ENCODE data around the gene SLC1A7. TPM values are rescaled to one million over a fixed set of nuclear protein-coding genes. Genes with fewer than 3 reads are reported as not detected.

The SLC1A7 gene
- total RNA-seq, 2 experiments from 2014 or later = not detected

DNA sequence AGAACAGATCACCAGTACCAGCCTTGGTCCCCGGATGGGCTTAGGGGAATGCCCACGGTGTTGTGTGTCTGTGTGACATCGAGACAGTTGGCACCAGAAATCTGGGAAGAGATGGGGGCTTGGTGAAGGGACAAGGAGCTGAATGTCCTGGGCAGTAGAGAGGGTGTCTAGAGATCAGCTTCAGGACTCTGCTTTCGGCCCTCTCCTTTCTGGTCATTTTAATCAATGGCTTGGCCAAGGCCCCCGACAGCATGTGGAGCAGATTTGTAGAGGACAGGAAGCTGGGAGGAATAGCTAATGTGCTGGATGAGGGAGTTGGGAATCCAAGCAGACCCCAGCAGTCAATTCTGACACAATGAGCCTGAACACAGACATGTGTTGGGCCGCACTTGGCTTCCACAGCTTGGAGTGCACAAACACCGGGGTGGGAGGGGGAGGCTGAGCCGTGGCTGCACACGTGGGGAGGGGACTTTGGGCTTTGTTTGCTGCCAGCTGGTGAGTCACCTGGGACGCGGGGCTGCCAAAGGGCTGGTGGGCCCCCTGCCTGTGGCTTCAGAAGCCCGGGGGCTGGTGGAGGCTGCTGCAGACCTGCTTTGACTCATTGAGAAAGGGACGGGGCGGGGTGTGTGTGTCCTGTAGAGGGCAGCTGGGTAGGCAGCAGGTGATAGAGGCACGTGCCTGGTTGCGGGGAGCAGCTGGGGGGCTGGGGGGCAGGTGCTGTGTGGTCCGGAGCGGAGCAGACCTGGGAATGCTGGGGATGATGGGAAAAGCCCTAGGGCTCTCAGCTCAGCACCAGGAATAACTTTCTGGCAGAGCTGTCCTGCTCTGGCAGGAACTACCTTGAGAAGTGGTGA, 20.9 kb downstream of the SLC1A7 start:
- ChIA-PET POLR2A (no interaction called here), CTCF (interaction anchor here (0.5 to 1.1 kb wide), 2 partner anchors 53 to 212 kb away, joined by 3 to 4 read pairs; no protein-coding TSS in a partner anchor)

GRCh38 chr1:53120659-53121058, 21.8 kb downstream of the SLC1A7 start:
- POLR2A ChIA-PET = no interaction called here
- CTCF ChIA-PET = interaction anchor here (1.1 kb wide), 1 partner anchor 211 kb away, joined by 3 read pairs; no protein-coding TSS in a partner anchor

DNA sequence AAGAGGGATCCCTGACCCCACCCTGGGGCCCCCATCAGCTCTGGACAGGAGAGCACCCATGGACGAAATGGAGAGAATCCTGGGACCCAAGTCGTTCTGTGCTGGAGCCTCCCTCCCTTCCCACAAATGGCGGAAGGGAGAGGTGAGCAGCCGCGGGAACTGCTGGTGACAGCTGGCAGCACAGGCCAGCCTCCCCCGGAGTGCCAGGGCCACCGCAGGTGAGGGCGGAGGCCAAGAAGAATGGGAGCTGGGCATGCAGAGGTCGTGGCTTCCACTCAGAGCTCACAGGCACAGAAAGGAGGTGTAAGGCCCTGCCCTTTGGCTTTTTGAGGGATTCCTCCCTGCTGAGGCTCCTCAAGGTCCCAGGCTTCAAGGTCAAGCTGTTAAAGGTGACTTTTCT, 24.6 kb downstream of the SLC1A7 start:
- ChIA-PET CTCF (no interaction called here), POLR2A (no interaction called here)

DNA sequence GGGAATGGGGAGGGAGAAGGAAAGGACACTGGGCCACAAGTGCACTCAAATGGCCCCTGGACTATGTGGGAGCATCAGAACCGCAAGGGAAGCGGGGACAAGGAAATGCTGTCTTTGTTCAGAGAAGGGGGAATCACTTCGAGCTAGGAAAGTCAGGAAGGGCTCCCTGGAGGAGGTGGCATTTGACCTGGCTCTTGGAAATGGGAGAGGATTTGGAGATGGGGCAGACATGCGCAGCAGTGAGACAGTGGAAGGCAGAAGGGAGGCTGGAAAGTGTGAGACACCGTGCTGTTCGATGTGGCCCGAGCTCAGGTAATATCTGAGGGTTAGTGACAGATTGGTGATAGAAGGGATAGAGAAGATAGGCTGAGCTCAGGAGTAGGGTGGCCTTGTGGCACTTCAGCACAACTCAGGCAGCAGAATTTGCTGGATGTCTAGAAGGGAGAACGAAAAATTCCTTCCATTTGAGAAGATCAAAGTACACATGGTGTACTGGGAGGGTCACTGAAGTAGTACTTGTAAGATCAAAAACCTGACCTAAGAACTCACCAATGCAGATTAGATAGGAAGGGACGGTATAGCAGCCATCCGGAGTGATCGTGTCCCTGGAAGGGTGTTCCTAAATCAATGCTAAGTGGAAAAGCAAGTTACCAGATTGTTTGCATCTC, 25.4 kb downstream of the SLC1A7 start:
- ChIA-PET POLR2A (interaction anchor here (0.5 kb wide), 1 partner anchor 21 kb away, joined by 3 read pairs; no protein-coding TSS in a partner anchor), CTCF (no interaction called here)

DNA sequence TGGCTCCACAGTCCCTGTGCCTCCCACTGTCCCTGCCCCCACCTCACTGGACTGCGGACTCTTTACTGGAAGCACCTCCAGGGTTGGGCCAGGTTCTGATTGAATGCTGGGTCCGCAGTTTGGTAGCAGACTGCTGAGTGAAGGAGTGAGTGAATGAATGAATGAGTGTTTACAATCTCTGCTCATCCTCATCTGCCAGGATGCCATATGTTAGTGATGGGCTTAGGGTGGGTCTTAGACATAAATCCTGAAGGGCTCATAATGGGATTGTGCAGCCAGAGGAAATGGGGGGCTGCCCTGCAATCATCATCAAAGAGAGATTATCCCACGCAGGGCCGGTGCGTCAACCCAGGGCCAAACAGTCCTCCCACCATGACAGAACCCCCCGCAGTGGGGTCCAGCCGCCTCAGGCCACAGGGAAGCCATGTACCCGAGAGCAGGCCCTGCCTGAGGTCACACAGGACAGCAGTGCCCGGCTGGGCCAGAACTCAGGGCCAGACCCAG, 26.1 kb downstream of the SLC1A7 start:
- ChIA-PET CTCF (no interaction called here), POLR2A (interaction anchor here (0.5 kb wide), 1 partner anchor 22 kb away, joined by 3 read pairs; no protein-coding TSS in a partner anchor)

DNA sequence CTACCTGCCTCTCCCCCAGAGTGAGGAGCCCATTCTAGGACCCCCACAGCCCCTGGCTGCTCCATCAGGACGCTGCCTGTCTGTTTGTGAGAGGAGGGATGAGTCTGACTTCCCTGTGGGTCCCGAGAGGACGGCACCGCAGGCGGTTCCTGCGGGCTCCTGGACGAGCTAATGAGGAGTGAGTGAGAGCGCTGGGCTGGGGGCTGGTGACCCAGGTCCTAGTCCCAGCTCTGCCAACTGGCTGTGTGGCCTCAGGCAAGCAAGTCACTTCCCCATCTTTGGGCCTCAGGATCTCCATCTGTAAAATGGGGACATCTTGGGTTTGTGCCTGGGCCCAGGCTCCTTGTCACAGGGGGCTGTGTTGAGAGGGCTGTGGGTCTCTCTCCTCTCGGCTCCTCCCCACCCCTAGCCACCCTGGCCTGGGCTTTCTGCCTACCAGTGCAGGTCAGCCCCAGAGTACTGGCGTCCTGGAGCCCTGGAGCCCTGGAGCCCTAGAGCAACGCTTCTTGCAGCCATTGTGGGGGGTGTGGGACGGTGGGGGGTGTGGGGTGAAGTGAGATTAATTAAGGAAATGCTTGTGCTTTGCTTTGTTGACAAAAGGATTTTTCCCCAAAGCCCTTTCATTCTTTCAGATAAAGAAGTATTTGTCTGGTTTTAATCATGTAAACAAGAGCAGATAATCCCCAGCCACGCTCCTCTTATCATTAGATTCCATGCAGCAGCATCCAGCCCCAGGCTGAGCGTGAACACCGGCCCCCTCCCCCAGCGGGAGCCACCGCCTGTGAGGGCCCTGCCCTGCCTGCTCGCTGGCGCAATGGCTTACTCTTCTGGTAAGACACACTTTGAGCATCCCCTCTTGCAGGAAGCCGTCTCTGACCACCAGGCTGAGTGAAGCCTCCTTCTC, 26.8 kb downstream of the SLC1A7 start:
- ChIA-PET CTCF (no interaction called here), POLR2A (no interaction called here)

GRCh38 chr1:53114581-53115400, 27.6 kb downstream of the SLC1A7 start:
- CTCF ChIA-PET = no interaction called here

DNA sequence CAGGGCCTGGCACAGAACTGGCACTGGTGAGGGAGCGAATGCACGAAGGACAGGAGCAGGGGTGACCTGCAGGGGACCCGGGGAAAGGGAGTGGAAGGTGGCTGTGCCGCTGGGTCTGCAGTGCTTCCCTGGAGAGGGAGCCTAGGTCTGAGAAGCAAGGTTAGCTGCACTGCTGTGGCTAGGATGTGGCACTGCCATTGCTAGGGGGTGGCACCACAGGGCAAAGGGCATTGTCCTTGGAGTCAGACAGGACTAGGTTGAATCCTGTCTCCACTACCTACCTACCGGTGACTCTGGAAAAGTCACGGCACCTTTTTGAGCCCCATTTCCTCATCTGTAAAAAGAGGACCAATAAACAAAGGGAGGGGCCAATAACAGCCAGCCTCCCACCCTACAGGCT, 28.3 kb downstream of the SLC1A7 start:
- POLR2A ChIA-PET = no interaction called here
- CTCF ChIA-PET = no interaction called here

More at GRCh38 chr1:53114581-53115400, 27.6 kb downstream of the SLC1A7 start:
- POLR2A ChIA-PET = no interaction called here

DNA sequence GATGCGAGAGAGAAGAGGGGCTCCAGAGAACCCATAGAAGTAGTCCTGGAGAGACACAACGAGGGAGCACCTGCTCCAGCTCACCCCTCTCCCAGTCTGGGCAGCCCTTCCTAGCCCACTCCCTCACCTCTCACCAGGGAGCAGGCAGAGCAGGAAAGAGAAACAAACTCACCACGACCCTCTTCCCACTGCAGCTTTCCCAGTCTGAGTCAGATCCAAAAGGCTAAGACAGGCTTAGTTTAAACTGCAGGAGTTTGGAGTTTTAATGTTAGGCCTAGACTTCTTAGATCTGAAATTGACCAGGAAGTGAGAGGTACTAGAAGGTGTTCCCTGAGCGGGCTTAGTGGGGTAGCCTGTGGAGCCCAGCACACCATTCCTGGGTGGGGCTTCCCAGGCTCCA, 29.6 kb downstream of the SLC1A7 start:
- CTCF ChIA-PET = no interaction called here
- POLR2A ChIA-PET = no interaction called here

GRCh38 chr1:53112271-53112774, 30.1 kb downstream of the SLC1A7 start:
- POLR2A ChIA-PET = no interaction called here
- CTCF ChIA-PET = no interaction called here

- CTCF ChIA-PET = no interaction called here
Measured at GRCh38 chr1:53111693-53112092, 30.7 kb downstream of the SLC1A7 start.

DNA sequence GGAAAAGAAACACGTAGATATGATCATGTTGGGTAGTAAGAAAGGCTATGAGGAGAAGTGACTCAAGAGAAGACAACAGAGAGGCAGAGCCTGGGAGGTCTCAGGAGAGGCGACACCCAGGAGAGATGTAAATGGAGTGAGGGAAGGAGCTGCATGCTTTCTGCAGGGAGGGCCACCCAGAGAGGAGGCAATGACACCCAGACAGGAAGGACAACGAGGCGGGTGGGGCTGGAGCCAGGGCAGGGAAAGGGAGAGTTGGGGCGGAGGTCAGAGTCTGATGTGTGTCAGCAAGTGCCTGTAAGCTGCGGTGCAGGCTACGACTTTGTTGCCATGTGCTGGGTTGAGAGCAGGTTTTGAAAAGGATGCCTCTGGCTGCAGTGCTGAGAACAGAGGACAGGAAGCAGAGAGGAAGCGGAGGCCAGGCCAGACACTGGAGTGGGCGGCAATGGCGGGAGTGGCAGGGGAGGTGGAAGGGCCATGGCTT, 31.3 kb downstream of the SLC1A7 start:
- POLR2A ChIA-PET = no interaction called here
- CTCF ChIA-PET = interaction anchor here (0.6 kb wide), 1 partner anchor 655 kb away, joined by 4 read pairs; no protein-coding TSS in a partner anchor

More at GRCh38 chr1:53111693-53112092, 30.7 kb downstream of the SLC1A7 start:
- POLR2A ChIA-PET = no interaction called here

- POLR2A ChIA-PET = no interaction called here
- CTCF ChIA-PET = interaction anchor here (0.6 kb wide), 1 partner anchor 654 kb away, joined by 4 read pairs; no protein-coding TSS in a partner anchor
Measured at GRCh38 chr1:53110370-53111072, 31.9 kb downstream of the SLC1A7 start.

- CTCF ChIA-PET = no interaction called here
- POLR2A ChIA-PET = no interaction called here
Measured at GRCh38 chr1:53108646-53109580, 33.5 kb downstream of the SLC1A7 start.

DNA sequence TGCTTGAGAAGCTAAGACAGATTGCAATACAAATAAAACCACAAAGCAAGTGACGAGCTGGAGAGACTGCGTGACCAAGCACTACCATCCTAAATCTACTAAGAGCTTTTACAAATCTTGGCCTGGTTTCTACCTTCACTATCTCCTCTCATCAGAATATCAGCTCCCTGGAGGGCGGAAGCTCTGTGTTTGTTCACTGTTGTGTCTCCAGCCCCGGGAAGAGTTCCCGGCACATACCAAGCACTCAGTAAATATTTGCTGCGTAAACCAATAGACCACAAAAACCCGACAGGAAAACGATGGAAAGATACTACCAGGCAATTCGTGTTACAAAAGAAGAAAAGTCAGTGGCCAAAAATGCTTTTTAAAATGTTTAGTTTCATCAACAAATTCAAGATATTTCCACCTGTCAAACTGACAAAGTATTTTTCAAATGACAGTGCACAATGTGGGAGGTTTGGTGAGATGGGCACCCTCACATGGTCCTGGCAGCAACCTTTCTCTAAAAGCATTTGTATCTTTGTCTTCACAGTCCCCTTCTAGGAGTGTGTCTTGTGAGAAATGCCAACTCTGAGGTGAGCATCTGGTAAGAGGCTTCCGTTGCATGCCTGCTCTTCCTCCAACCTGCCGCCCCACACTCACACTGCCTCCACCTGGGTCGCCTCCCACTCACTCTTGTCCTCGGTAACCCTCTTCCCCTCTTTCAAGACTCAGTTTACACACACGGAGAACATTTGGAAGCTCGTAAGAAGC, 34.7 kb downstream of the SLC1A7 start:
- POLR2A ChIA-PET = interaction anchor here (0.7 kb wide), 1 partner anchor 183 kb away, joined by 5 read pairs; no protein-coding TSS in a partner anchor
- CTCF ChIA-PET = no interaction called here

DNA sequence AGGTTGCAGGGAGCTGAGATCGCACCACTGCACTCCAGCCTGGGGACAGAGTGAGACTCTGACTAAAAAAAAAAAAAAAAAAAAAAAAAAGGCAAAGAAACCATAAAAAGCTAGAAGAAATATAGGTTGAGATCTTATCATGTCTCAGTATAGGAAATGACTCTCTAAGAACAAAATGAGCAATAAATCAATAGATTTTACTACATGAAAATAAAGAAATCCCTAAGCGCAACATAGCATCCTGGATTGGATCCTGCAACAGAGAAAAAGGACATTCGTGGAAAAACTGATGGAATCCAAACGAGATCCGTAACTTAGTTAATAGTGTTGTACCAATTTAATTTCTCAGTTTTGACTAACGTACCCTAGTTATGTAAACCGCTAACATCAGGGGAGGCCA, 35.3 kb downstream of the SLC1A7 start:
- ChIA-PET CTCF (no interaction called here), POLR2A (interaction anchor here (0.5 to 0.7 kb wide), 2 partner anchors 129 to 184 kb away, joined by 3 to 5 read pairs; no protein-coding TSS in a partner anchor)
